Stimulated activated CD4-positive, alpha-beta T cell treated with anti-CD3 and anti-CD28 coated beads, Interleukin-4, amount 100 ng/mL, for 1 hour (primary cell): ENCODE results near the gene WARS2.

Source experiments
- DNase-seq: peaks from one replicate; pipeline ENCODE4 v3.0.0-alpha.2; 2020

Gene WARS2

GRCh38 chr1:119081267-119081666, 59.2 kb downstream of the WARS2 start:
- DNase-seq: no peak

GRCh38 chr1:119080586-119080985, 59.9 kb downstream of the WARS2 start:
- no peak for DNase-seq

- no peak for DNase-seq
Observed at GRCh38 chr1:119079881-119080280, 60.6 kb downstream of the WARS2 start.

GRCh38 chr1:119075614-119076013, 64.8 kb downstream of the WARS2 start:
- DNase-seq: no peak

- no peak for DNase-seq
Observed at GRCh38 chr1:119071321-119071720, 69.1 kb downstream of the WARS2 start.

GRCh38 chr1:119069682-119070081, 70.8 kb downstream of the WARS2 start:
- DNase-seq: no peak

GRCh38 chr1:119068427-119068826, 72.0 kb downstream of the WARS2 start:
- DNase-seq: no peak

GRCh38 chr1:119061700-119062099, 78.8 kb downstream of the WARS2 start:
- no peak for DNase-seq

- no peak for DNase-seq
Observed at GRCh38 chr1:119055568-119055967, 84.9 kb downstream of the WARS2 start.

GRCh38 chr1:119053917-119054316, 86.5 kb downstream of the WARS2 start:
- no peak for DNase-seq

GRCh38 chr1:119052267-119052666, 88.2 kb downstream of the WARS2 start:
- DNase-seq: no peak

GRCh38 chr1:119048624-119049404, 91.6 kb downstream of the WARS2 start:
- no peak for DNase-seq

GRCh38 chr1:119046785-119047438, 93.5 kb downstream of the WARS2 start:
- no peak for DNase-seq

- no peak for DNase-seq
Observed at GRCh38 chr1:119046429-119046784, 94.0 kb downstream of the WARS2 start.

GRCh38 chr1:119045096-119045746, 95.2 kb downstream of the WARS2 start:
- DNase-seq: no peak

GRCh38 chr1:119040906-119041305, 99.5 kb downstream of the WARS2 start:
- DNase-seq: no peak

- DNase-seq: no peak
Observed at GRCh38 chr1:119040489-119040888, 100.0 kb downstream of the WARS2 start.

- DNase-seq: no peak
Observed at GRCh38 chr1:119038363-119038762, 102.1 kb downstream of the WARS2 start.

- DNase-seq: no peak
Observed at GRCh38 chr1:119034359-119034758, 106.1 kb downstream of the WARS2 start.

GRCh38 chr1:119032986-119033385, 107.5 kb downstream of the WARS2 start:
- DNase-seq: no peak

GRCh38 chr1:119027759-119028158, 112.7 kb downstream of the WARS2 start:
- DNase-seq: no peak

GRCh38 chr1:119026956-119027355, 113.5 kb downstream of the WARS2 start:
- no peak for DNase-seq

GRCh38 chr1:119015547-119015946, 124.9 kb downstream of the WARS2 start:
- DNase-seq: no peak

GRCh38 chr1:119012383-119012782, 128.1 kb downstream of the WARS2 start:
- no peak for DNase-seq
